AG04450 (cell line): ENCODE results near the gene HMOX1. TPM values are rescaled to one million over a fixed set of nuclear protein-coding genes. Genes with fewer than 3 reads are reported as not detected.
"Not testable (repeated sequence)": the region's sequence is repeated elsewhere in the genome, so short reads cannot be mapped to it uniquely, and the experiment has no call there.

Experiments used
- CTCF ChIA-PET: fragments of 300-600, 350-600 bp; formaldehyde crosslinking; extraction: SDS; loops from one replicate; lab custom pipeline; 2022; ENCODE audit warnings: antibody characterized with exemption, inconsistent platforms; lab: Charles Lee
- POLR2A ChIA-PET: fragments of 350-600 bp; formaldehyde crosslinking; extraction: SDS; loops from one replicate; lab custom pipeline; 2021; ENCODE audit warnings: antibody characterized with exemption, inconsistent platforms; lab: Yijun Ruan, JAX
- DNase-seq: peaks from one replicate; pipeline ENCODE4 v3.0.0-alpha.2; 2011; ENCODE audit warnings: low read depth, low spot score
- H3K27ac ChIP-seq: one replicate; pipeline ENCODE4 v1.5.1; 2012; ENCODE audit warnings: low read depth, low read length, control low read depth
- H3K27me3 ChIP-seq: one replicate; pipeline ENCODE4 v1.6.0; 2012; ENCODE audit warnings: low read length; ENCODE audit not compliant: control insufficient read depth, insufficient read depth
- H3K4me3 ChIP-seq: 2 replicates; pipeline ENCODE4 v1.5.1; 2011; ENCODE audit warnings: mild to moderate bottlenecking, low read depth, low read length, control low read depth
- H3K9me3 ChIP-seq: 2 replicates; pipeline ENCODE4 v1.5.1; 2012; ENCODE audit warnings: low read length; ENCODE audit not compliant: control insufficient read depth, insufficient read depth
- polyA plus RNA-seq: library from polyadenylated mRNA; depleted of rRNA; stranded (reverse); fragments of >200 nt; gene quantifications from 2 replicates; pipeline ENCODE4 v1.2.3, GENCODE V29; 2011
- TF ChIP-seq, protein P1 (sequence below): IDR thresholded peaks from 2 replicates; pipeline ENCODE4 v1.5.1; 2011; ENCODE audit warnings: low read depth, low read length, control low read depth, inconsistent platforms

HMOX1 gene
- polyA plus RNA-seq, 1 experiment: 55.2 TPM

DNA sequence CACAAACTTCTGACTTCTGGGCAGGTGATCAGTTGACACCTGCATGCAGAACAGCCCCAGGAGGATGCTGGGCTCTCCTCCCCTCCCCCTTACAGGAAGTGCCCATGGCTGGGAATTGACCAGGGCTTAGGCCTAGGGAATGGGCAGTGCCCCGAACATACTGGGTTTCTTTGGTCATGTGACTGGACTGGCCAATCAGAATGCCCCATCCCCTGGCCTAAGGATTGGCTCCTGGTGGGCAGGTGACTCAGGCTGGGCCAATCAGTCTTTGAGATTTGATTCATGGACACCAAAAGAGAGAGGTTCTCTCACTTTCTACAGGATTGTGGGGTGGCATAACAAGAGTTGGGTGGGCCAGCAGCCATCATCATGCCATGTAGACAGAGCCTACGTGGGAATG lies 56.2 kb downstream of the HMOX1 start:
- POLR2A ChIA-PET: no interaction called here
- Histone ChIP-seq H3K27ac (no peak overlapping the region), H3K27me3 (no peaks in the 10 kb centered on the region), H3K4me3 (no peak overlapping the region), H3K9me3 (peaks cover 20% of the 10 kb centered on the region)
- no peak for DNase-seq
- TF ChIP-seq, protein P1, sequence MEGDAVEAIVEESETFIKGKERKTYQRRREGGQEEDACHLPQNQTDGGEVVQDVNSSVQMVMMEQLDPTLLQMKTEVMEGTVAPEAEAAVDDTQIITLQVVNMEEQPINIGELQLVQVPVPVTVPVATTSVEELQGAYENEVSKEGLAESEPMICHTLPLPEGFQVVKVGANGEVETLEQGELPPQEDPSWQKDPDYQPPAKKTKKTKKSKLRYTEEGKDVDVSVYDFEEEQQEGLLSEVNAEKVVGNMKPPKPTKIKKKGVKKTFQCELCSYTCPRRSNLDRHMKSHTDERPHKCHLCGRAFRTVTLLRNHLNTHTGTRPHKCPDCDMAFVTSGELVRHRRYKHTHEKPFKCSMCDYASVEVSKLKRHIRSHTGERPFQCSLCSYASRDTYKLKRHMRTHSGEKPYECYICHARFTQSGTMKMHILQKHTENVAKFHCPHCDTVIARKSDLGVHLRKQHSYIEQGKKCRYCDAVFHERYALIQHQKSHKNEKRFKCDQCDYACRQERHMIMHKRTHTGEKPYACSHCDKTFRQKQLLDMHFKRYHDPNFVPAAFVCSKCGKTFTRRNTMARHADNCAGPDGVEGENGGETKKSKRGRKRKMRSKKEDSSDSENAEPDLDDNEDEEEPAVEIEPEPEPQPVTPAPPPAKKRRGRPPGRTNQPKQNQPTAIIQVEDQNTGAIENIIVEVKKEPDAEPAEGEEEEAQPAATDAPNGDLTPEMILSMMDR: no peak
- CTCF ChIA-PET: interaction anchor here (1.8 kb wide), 1 partner anchor 146 kb away, joined by 12 read pairs; no protein-coding TSS in a partner anchor

DNA sequence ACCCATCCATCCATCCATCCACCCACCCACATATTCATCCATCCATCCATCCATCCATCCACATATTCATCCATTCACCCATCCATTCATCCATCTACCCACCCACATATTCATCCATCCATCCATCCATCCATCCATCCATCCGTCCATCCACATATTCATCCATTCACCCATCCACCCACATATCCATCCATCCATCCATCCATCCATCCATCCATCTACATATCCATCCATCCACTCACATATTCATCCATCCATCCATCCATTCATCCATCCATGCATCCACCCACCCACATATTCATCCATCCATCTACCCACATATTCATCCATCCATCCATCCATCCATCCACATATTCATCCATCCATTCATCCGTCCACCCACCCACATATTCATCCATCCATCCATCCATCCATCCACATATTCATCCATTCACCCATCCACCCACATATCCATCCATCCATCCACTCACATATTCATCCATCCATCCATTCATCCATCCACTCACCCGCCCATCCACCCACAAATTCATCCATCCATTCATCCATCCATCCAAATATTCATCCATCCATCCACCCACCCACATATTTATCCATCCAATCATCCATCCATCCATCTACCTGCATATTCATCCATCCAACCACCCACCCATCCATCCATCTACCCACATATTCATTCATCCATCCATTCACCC lies 57.9 kb downstream of the HMOX1 start:
- CTCF ChIA-PET, H3K27ac ChIP-seq, H3K9me3 ChIP-seq, DNase-seq, H3K27me3 ChIP-seq, POLR2A ChIA-PET, H3K4me3 ChIP-seq: not testable (repeated sequence)

DNA sequence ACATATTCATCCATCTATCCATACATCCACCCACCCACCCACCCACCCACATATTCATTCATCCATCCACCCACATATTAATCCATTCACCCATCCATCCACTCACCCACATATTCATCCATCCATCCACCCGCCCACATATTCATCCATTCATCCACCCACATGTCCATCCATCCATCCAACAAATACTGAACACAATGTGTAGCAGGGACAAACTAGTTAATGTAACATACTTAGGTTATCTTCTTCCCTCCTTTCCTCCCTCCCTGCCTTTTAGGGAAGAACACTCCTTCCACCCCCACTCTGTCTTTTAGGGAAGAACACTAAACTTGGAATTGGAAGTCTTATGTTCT lies 58.4 kb downstream of the HMOX1 start:
- TF ChIP-seq, protein P1: no peak
- peaks cover under 1% of the 10 kb centered on the region; the same call in 1 of the 2 replicates for H3K9me3 ChIP-seq
- no peak overlapping the region for H3K4me3 ChIP-seq
- H3K27ac ChIP-seq: no peak overlapping the region
- CTCF ChIA-PET: no interaction called here
- no peaks in the 10 kb centered on the region for H3K27me3 ChIP-seq
- POLR2A ChIA-PET: no interaction called here
- no peak for DNase-seq

DNA sequence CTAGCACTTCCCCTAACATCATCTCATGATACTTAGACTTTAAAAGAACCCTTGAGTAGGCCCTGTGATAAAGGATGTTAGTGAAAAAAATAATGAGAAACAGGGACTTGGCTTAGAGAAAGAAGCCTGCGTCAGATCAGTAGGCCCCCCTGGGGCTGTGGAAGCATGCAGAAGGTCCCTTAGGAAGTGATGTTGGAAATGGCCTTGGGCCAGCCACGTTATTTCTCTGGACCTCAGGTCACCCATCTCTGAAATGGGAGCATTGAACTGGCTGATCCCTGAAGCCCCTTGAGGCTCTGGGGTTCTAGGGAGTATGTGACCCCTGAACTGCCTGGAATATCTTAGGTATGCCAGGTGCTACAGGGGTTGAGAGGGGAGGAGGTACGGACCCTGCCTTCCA lies 59.2 kb downstream of the HMOX1 start:
- no peak for DNase-seq
- H3K27ac ChIP-seq: no peak overlapping the region
- ChIA-PET CTCF (no interaction called here), POLR2A (no interaction called here)
- H3K9me3 ChIP-seq: no peaks in the 10 kb centered on the region
- no peaks in the 10 kb centered on the region for H3K27me3 ChIP-seq
- no peak overlapping the region for H3K4me3 ChIP-seq
- TF ChIP-seq, protein P1: no peak

DNA sequence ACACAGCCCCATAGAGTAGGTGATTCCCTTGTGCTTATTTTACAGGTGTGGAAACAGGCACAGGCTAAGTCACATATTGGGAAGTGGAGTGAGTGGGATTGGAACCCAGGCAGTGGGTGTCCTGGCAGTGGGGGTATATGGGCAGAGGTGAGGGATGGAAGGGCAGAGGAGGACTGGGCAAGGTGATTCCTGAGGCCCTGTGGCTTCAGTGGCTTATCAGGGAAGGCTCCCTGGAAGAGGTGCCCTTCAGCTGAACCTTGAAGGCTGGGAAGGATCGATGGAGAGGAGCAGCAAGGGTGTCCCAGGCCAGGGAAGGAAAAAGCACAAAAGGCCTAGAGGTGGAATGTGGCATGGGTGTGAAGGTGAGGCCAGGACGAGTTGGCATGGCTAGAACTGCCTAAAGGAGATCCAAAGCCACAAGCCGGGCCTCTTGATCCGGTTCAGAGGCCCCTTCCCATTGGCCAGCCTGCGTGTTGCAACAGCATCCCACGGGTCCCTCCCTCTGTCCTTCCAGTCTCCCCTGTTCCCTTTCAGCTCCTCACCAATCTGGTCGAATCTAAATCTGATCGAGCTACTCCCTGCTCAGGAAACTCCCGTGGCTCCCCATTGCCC lies 60.7 kb downstream of the HMOX1 start:
- no peak for DNase-seq
- Histone ChIP-seq H3K4me3 (no peak overlapping the region), H3K27me3 (no peaks in the 10 kb centered on the region), H3K27ac (no peak overlapping the region), H3K9me3 (no peaks in the 10 kb centered on the region)
- TF ChIP-seq, protein P1: no peak
- CTCF ChIA-PET: no interaction called here
- POLR2A ChIA-PET: no interaction called here
